Stimulated activated CD4-positive, alpha-beta T cell treated with anti-CD3 and anti-CD28 coated beads, TNF-alpha, amount 100 ng/mL, for 48 hours (primary cell): ENCODE data around the gene IL4R.

Experiments
- DNase-seq, 3 donors: peaks; one replicate each; pipeline ENCODE4 v3.0.0-alpha.2; 2020; ENCODE audit warnings: low read depth in 3 of 3

IL4R gene

DNA sequence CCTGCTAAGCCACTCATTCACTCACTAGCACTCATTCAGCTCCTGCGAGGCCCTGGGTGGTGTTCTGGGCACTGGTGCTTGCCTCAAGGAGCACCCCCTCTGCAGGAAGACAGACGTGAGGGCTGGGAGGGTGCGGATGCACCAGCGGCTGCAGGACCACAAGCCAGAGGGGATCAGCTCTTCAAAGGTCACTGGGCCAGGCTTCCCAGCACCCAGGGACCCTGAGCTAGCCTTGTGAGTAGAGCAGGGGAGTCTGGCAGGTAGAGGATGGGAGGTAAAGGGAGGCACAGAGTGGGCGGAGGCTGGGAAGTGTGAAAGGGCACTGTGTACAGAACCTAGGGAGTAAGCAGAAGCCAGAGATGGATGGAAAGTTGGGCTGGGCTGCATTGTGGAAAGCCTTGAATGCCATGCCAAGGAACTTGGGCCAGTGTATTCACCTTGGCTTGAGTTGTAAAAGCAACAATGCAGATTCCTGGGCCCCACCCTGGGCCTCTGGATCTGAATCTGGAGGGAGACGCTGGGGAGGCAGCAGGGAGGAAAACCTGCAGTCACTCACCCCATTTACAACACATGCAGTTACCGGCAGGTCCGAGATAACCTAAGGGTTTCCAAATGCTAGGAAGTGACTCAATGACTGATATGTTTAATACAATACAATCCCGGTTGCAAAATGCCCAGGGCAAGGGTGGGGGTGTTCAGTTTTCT is 1.7 kb downstream of the IL4R start:
- DNase-seq = peak; percentile 37 to 69 (median 57)

GRCh38 chr16:27316038-27316680 is 2.4 kb downstream of the IL4R start:
- DNase-seq = no peak

DNA sequence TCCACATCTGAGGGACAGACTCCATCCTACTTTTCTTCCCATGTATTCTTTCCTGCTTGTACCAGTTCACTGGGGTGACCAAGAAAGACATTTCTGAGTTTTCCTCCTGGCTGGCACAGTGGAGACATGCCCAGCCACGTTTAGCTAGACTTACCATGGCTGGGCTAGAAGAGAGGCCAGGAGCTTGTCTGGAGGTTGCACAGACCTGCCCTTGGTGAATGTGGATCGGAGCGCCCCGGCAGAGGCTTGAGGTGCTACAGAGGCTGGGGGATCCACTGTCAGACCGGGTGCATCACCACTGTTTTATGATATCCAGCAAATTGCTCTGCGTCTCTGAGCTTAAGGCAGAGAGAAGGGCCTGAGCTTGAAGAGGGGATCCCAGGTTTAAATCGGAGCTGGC is 3.5 kb downstream of the IL4R start:
- DNase-seq = no peak

DNA sequence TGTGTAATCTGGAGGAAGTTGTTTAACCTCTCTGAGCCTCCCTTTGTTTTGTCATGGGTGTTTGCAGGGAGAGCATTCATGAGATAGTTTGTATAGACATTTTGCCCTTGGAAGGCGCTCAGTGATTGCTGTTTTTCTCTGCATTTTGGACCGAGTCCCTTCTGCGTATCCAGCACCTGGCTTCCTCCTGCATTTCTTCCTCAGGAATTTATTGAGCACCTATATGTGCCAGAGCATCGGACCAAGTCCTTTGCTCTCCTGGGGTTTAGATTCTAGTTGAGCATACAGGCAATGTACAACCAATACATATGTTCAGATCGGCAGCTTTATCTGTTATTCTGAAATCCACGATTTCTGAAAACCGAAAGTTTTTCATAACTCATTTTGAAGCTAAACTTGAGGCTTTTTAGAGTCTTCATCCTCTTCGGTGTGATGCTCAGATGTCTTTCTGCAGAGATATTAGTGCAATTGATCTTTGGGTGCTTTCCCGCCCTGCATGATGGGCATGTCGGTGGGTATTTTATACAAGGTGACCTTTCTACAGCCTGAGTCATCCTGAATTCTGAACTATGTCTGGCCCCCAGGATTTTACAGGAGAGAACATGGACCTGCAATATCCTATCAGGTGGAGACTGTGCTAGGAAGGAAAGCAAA is 4.1 kb downstream of the IL4R start:
- peak in 1 of 3 donors; percentile 49 for DNase-seq

- DNase-seq = peak; percentile 29 to 62 (median 48)
These were observed 4.8 kb downstream of the IL4R start for GRCh38 chr16:27318392-27319256.

DNA sequence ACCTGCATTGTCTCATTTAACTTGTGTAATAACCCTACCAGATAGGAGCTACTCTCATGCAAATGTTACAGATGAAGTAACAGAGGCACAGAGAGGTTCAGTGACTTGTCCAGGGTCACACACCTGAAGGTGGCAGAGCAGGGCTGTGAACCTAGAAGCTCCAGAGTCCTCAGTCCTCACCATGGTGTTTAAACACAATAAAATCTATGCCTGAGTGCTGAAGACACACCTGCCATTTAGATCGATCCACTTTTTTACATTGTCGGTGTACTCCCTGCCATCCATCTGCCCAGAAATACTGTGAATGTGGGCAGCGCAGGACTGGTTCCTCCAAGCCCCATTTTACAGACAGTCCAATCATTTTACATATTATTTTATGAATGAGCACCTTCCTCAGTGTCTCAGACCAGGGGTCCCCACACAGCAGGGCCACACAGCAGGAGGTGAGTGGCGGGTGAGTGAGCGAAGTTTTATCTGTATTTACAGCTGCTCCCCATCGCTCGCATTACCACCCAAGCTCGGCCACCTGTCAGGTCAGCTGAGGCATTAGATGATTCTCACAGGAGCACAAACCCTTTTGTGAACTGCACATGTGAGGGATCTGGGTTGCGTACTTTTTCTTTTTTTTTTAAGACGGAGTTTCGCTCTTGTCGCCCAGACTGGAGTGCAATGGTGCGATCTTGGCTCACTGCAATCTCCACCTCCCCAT is 5.6 kb downstream of the IL4R start:
- DNase-seq = no peak

- no peak for DNase-seq
These were observed 6.7 kb downstream of the IL4R start for GRCh38 chr16:27320261-27321012.

DNA sequence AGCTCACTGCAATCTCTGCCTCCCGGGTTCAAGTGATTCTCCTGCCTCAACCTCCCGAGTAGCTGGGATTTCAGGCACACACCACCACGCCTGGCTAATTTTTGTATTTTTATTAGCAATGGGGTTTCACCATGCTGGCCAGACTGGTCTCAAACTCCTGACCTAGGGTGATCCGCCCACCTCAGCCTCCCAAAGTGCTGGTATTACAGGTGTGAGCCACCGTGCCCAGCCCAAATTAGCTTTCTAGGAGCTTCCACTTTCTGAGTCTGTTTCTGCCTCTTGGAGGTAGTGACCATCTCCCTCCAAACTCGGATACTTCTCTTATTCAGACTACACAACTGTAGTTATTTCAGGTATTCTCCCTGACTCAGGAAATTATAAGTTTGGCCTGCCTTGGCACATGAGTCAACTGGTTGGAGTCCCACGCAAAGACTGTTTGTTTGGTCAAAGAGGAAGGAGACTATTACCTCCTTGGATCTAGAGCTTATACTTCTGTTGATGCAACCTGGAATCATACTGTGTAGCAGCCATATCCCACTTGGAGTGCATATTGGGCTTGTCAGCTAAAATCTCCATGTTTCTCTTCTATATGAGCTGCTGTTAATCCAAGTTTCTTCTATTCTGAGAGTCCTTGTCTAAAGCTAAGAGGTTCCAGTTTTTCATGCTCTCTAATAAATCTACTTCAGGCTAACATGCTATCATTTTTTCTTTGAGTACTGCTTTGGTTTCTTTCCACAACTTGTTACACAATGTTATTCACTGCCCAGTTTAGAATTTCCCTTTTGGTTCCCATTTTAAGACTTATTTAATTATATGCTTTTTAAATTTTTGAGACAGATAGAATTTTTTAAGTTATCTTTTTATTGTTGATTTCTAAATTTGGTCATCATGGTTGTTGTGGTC is 7.5 kb downstream of the IL4R start:
- DNase-seq = no peak

DNA sequence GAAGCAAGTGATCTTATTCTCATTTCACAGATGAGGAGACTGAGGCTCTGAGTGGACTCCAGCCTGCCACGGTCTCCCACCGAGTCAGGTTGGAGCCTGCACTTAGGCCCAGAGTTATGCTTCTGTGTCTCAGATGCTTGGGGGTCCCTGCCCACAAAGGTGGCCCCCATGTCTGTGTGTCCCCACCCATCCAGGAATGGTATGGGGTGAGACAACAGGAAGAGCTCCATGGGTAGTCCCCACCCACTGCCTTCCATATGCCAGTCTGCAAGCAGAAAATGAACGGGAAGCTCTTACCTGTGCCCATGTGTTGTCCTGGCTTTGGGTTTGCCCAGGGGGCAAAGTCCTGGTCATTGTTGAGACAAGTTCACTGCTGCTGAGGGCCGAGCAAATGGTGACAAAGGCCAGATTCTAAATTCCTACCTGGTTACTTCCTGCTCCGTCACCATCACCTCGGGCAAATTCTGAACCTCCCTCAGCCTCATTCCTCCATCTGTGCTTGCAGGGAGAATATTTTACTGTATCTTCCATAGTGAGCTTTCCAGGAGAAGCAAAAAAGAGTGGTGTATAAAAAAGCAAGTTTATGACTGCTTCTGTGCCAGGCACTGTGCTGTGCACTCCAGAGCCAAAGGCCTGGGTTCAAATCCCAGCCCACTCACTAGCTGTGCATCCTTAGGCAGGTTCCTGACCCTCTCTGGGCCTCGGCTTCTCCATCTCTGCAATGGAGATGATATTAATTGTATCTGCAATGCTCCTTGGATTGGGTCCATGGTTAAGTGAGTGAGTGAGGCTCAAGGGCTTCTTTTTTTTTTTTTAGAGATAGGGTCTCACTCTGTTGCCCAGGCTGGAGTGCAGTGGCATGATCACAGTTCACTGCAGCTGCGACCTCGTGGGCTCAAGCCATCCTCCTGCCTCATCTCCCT is 9.3 kb downstream of the IL4R start:
- DNase-seq = no peak

DNA sequence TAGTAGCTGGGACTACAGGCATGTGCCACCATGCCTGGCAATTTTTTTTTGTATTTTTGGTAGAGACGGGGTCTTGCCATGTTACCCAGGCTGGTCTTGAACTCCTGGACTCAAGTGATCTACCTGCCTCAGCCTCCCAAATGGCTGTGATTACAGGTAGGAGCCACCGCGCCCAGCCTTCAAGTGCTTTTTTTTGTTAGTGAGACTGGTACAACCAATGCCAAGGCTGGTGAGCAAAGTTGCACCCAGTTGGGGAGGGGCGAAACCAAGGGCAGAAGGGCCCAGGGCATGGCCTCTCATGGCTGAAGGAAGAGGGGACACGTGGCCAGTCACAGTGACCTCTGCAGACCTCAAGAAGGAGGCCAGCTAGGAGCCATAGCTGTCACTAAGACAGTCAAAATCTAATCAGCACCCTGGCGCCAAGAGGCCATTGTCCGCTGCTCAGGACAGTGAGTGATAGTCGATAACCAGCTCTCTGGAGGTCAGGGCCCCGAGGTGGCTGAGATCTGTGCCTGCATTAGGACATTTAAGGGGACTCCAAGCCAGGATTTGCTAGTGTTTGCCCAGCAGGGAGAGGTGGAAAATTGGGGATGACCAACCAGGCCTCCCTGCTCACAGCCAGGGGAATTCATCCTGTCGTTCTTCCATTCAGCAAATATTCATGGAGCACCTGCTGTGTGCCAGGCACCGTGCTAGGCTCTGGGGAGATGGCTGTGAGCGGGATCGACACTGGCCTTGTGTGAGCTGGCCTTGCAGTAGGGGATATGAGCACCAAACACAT is 10.2 kb downstream of the IL4R start:
- no peak for DNase-seq

GRCh38 chr16:27324851-27325301 is 11.1 kb downstream of the IL4R start:
- DNase-seq = no peak

DNA sequence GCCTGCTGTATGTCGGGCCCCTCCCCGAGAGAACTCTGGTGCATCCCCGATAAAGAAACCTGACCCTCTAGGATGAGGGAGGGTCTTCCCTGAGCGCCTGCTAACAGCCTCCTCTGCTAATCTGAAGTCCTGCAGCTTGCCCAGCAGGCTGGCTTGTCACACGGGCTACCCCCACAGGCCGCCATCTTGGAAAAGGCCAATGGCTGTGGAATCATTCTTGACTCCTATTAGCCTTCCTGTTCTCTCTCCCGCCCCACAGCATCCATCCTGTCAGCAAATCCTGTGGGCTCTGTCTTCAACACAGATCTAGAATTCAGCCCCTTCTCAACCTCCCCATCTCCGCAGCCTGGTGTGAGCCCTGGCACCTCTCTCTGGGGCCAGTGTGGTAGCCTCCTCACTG is 12.0 kb downstream of the IL4R start:
- DNase-seq = no peak

DNA sequence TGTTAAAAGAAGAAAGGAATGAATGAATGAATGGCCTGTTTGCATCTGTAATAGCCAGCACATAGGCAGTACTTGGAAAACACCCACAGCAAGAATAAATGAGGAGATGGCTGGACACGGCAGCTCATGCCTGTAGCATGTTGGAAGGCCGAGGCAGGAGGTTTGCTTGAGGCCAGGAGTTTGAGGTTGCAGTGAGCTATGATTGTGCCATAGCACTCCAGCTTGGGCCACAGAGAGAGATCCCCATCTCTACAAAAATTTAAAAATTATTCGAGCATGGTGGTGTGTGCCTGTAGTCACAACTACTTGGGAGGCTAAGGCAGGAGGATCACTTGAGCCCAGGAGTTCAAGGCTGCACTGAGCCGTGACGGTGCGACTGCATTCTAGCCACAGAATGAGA is 12.5 kb downstream of the IL4R start:
- no peak for DNase-seq

DNA sequence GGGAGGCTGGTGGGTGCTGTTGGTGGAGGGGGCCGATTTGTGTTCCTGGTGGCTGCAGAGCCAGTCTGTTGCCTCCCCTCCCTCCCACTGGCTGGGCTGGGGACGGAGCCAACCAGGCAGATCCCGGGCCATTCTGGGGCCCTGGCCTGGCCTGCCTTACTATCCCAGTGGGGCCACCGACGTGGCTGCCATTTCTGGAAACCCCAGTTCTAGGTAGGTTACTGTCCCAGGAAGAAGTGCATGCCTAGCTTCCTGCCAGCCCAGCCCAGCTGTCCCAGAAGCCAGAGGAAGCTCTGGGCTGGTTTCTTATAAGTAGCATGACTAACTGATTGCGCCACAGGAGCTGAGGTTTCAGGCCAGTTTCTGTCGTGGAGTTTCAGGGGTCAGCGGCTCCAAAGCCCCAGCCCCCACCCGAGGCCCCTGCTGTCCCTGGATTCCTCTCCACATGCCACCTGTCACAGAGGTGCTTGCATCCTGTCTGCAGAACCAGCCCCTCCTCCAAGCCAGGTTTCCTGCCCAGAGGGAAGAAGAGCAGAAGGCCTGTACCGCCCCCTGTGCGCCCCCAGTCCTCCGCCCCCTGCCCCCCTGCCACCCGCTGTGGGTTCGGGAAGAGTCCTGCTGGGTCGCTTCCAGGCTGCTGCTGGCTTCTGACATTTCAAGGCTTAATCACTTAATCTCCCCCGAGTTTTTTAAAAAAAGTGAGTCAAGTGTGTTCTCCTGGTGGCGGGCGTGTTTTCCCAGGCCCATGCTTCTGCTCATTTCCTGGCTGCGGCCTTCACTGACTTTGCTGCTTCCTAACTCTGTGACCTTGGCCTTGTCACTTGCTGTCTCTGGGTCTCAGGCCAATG is 13.2 kb downstream of the IL4R start:
- DNase-seq = peak in 1 of 3 donors; percentile 38

DNA sequence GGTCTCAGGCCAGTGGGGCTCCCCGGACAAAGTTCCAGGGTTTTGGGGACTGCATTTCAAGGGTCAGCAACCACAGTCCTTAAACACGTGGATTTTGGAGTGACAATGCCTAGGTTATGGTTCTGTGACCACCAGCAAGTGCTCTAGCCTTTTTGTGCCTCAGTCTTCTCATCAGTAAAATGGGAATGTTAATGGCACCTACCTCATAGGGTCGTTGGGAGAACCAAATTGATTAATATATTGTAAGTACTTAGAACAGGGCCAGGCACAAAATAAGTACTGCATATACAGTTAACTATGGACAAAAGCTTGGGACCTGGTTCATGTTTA is 13.8 kb downstream of the IL4R start:
- no peak for DNase-seq

DNA sequence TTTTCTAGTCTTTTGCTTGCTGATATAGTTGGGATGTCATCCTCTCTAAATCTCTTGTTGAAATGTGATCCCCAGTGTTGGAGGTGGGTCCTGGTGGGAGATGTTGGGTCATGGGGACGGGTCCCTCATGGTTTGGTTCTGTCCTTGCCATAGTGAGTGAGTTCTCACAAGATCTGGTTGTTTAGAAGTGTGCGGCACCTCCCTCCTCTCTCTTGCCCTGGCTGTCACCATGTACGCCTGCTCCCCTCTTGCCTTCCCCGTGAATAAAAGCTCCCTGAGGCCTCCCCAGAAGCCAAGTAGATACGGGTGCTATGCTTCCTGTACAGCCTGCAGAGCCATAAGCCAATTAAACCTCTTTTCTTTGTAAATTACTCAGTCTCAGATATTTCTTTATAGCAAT is 15.2 kb downstream of the IL4R start:
- DNase-seq = no peak
